Measurements from ENCODE around the gene PPARA.

PPARA gene

DNA sequence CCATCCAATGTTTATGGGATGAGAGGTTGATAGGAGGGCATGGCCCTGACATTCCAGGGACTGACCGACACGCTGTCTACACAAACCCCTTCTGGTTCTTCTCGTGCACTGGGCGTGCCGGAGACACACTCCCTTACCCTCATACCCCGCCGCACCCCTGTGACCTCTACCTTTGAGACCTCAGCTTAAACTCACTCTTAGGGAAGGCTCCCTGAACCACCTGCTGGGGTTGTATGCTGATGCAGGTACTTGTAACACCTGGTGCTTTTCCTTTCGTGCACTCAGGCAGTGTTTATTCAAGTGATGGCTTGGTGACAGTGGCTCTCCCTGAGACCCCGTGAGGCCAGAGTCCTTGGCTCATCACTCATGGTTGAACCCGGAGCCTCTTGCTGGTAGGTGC lies 12.0 kb downstream of the PPARA start:
- in situ Hi-C loops (cut with MboI; ENCODE audit: low sequenced_read_pairs), result no loop called here

DNA sequence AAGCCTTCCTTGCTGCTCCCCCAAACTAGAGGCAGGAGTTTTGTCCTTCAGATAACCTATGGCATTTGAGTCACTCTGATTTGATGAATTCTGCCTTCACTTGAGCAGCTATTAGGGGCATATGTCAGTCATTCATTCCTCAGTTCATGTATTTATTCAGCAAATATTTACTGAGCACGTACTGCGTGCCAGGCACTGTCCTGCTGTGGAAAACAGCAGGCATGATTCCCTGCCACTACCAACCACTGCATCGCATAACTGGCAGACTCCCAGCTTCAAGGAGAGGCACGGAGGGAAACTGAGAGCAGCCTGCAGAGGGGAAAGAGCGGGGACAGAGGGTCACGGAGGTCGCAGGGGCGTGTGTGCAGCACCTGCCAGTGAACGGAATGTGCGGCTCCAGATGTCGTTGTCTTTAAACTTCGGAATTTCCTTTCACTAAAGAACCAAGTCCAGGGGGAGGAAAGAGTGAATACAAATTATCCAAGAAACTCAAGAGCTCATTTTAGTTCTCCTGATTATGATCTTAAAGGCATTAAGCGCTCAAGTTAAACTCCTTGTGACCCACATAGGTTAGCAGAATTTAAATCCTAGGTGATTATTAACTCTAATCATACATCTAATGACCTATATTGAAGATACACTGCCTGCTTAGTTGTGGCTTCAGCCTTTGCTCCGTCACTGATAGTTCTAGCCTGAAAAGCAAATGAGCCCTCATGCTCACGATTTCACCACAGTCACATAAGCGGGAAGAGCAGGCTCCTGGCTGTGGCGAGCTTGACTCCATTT lies 12.6 kb downstream of the PPARA start:
- in situ Hi-C loops (cut with MboI; ENCODE audit: low sequenced_read_pairs), result no loop called here

DNA sequence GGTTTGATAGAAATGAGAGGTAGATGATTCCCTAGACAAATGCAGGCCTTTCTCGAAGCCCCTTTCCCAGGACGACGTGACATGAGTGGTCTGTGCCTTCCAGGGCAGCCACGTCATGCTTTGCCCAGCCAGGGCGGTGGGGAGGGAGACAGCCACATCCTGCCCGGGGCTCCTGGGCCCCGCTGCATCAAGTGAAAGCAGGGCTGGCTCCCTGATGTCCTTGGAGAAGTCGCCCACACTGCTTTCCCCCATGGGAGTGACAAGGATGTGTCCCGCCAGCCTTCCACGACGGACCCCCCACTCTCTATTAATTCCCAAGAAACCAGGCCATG lies 13.2 kb downstream of the PPARA start:
- in situ Hi-C loops (cut with MboI; ENCODE audit: low sequenced_read_pairs), result no loop called here

DNA sequence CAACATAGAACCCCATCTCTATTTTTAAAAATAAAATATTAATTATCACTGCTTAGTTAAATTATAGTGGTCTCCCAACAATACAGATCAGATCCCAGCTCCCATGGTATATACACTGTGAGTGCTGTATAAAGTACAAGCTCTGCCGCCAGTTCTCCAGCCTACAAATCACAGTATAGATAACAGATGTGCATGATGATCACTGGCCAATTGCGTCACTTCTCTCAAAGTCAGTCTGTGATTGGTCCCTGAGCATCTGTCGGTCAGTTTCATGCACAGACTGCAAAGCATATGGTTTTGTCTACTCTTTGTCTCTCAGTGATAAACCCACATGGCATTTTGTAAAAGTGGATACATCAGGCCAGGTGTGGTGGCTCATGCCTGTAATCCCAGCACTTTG lies 15.7 kb downstream of the PPARA start:
- in situ Hi-C loops (cut with MboI; ENCODE audit: low sequenced_read_pairs), result no loop called here

DNA sequence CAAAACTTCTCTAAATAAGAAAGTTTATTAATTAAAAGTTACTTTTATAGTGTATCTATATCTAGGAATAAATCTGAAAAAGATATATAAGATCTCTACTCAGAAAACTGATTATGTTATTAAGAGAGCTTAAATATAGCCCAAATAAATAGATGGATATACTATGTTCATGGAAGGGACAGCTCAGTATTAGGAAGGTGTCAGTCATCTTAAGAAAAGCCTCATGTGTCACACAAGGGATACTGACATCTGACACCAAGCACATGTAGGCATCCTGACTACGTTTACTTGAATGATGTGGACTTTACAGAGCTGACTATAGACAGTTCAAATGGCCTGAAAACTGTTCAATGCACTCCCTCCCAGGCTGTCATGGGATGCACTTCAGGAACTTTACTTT lies 19.3 kb downstream of the PPARA start:
- in situ Hi-C loops (cut with MboI; ENCODE audit: low sequenced_read_pairs), result no loop called here

DNA sequence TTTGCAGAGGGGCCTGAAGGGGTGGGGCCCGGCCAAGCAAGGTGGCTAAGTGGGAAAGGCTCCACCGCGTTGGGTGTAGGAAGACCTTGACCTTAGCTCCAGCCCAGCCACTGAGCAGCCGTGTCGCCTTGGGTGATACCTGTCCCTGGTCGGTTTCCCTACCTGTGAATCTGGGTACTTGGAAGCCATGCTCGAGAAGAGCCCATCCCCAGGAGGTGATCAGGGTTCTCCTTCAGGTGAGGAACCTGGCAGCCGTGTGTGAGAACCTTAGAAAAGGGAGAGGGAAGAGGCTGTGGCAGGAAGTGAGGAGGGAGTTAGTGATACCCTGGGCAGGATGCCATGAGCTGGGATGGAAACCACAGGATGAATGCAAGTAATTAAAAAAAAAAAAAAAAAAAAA lies 21.6 kb downstream of the PPARA start:
- in situ Hi-C loops (cut with MboI; ENCODE audit: low sequenced_read_pairs), result no loop called here

DNA sequence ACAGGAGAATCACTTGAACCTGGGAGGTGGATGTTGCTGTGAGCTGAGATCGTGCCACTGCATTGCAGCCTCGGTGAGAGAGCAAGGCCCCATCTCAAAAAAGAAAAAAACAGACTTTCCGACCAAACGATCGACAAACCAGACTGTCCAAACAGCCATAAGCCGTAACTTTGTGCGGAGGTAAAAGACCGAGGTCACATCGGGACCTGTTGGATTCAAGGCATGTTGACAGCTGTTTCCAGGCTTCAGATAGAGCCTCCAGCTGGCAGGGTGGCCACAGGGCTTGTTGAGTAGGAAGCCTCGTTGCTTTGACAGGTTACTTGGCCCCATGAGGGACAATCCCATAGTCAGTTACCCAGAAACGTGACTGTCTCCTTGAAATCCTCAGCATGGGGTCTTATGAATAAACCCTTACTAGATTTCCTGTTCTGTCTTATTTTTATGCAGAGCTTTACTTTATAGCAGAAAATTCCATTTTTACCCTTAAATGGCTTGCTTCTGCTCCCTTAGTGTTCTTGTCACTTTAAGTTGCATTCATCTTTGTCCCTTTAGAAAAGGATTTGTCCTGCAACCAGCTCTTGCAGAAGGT lies 22.3 kb downstream of the PPARA start:
- in situ Hi-C loops (cut with MboI; ENCODE audit: low sequenced_read_pairs), result no loop called here

- in situ Hi-C loops (cut with MboI; ENCODE audit: low sequenced_read_pairs), result no loop called here
Measured at GRCh38 chr22:46173152-46173551, 22.8 kb downstream of the PPARA start.

DNA sequence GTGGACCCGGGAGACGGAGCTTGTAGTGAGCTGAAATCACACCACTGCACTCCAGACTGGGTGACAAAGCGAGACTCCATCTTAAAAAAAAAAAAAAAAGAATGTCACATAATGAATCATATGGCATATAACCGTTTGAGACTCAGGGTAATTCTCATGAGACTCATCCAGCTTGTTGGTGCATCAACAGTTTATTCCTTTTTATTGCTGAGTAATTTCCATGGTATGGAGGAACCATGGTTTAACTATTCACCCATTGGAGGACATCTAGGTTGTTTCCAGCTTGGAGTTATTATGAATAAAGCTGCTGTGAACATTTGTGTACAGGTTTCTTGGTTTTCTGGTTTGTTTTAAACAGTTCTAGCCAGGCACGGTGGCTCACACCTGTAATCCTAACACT lies 25.3 kb downstream of the PPARA start:
- in situ Hi-C loops (cut with MboI; ENCODE audit: low sequenced_read_pairs), result no loop called here

DNA sequence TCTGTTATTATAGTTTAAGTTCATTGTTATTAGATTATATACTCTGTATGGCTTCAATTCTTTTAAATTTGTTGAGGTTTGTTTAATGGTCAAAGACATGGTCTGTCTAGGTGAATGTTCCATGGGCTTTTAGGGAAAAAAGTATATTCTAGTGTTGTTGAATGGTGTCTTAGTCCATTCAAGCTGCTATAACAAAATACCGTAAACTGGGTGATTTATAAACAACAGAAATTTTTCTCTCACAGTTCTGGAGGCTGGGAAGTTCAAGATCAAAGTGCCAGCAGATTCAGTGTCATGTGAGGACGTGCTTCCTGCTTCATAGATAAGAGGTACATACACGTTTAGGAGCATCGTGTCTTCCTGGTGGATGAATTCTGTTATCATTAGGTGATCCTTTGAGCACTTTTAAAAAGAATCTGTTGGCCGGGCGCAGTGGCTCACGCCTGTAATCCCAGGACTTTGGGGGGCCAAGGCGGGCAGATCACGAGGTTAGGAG lies 26.2 kb downstream of the PPARA start:
- in situ Hi-C loops (cut with MboI; ENCODE audit: low sequenced_read_pairs), result no loop called here

DNA sequence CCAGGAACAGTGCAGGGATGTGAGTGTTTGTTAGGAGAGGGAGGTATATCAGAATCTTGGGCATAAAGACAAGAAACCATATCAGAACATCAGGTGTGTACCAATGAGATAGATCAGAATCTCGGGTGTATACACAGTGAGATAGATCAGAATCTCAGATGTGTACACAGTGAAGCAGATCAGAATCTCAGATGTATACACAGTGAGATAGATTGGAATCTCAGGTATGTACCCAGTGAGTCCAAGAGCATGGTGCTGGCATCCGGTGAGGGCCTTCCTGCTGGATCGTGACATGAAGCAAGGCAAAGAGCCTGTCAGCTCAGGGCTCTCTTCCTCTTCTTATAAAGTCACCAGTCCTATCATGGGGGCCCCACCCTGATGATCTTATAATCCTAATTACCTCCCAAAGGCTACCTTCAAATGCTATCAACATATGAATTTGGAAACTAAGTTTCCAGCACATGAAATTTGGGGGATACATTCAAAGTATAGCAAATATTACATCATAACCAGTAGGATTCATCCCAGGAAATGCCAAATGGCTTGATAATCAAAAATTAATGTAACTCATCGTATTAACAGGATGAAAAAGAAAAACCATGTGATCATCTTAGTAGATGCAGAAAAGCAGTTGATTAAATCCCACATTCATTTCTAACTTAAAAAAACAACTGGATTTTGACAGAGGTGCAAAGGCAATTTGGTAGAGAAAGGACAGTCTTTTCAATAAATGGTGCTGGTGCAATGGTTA lies 28.6 kb downstream of the PPARA start:
- in situ Hi-C loops (cut with MboI; ENCODE audit: low sequenced_read_pairs), result no loop called here

DNA sequence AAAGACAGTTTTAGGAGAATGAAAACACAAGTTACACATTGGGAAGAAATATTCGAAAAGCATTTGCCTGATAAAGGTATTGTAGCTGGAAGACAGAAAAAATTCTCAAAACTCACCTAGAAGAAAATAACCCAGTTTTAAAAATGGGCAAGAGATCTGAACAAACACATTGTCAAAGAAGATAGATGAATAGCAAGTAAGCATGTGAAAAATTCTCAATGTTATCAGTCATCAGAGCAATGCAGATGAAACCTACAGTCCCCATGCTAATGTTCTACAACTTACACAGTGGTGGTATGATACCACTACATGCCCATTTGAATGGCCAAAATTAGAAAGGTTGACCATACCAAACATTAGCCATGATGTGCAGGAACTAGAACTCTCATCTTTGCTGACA lies 29.4 kb downstream of the PPARA start:
- in situ Hi-C loops (cut with MboI; ENCODE audit: low sequenced_read_pairs), result no loop called here

DNA sequence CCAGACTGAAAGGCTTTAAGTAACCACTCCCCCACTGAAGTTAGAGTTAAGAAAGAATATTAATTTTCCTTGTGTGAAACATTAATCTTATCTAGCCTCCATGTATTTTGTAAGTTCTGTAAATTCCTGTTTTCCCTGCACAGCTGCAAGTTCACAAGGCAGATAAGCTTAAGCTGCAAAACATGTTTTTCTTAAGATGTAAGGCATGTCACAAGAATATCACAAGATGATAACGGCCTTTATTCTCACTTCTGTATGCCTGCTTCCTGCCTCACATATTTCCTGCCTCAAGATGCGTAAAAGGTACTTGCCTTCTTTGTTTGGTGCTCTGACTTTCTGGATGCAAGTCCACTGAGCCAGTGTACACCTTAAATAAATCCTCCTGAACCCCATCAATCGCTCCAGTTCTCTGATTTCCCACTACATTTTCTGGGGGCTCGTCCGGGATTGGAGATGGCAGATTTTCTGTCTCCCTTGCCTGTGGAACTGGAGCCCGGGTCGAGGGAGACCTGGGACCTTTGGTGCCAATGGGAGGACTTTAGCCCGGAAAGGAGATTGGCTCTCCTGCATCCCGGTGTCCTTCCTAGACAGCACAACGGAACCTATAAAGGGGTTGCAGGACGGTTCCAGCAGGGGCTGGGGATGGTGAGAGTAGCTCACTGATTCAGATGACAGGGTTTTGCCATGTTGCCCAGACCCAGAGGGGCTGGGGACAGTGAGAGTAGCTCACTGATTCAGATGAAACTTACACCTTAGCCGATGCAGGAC lies 30.2 kb downstream of the PPARA start:
- in situ Hi-C loops (cut with MboI; ENCODE audit: low sequenced_read_pairs), result no loop called here

DNA sequence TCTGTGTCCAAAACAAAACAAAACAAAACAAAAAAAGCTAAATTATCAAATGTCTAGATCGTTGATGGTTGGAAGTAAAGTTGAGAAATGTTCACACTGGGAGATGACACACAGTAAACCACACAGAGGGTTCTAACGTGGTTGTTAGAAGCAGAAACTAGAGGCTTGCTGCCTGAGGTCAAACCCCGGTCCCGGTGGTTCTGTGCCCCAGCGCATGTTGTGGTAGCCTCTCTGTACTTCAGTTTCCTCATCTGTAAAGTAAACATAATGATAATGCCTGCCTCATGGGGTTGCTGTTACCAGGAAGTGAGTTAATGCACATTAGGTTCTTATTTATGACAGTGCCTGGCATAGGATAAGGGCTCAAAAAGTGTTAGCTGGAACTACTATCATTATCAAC lies 33.4 kb downstream of the PPARA start:
- in situ Hi-C loops (cut with MboI; ENCODE audit: low sequenced_read_pairs), result no loop called here

DNA sequence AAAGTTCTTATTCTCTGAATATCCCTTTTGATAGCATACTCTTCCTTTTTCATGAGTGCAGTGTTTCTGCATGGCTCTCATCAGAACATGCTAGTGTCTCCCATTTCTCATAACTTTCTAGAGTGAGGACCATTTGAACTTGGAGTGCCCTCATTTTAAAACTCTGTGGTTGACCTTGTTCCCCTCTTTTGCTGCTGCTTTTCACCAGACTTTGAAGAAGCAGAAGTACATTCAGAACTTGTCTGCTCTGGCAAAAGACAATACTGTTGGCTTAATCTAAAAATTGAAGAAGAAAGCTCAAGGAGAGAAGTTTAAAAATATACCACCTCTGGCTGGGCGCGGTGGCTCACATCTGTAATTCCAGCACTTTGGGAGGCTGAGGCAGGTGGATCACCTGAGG lies 35.0 kb downstream of the PPARA start:
- in situ Hi-C loops (cut with MboI; ENCODE audit: low sequenced_read_pairs), result no loop called here

- in situ Hi-C loops (cut with MboI; ENCODE audit: low sequenced_read_pairs), result no loop called here
Measured at GRCh38 chr22:46187862-46188261, 37.5 kb downstream of the PPARA start.

DNA sequence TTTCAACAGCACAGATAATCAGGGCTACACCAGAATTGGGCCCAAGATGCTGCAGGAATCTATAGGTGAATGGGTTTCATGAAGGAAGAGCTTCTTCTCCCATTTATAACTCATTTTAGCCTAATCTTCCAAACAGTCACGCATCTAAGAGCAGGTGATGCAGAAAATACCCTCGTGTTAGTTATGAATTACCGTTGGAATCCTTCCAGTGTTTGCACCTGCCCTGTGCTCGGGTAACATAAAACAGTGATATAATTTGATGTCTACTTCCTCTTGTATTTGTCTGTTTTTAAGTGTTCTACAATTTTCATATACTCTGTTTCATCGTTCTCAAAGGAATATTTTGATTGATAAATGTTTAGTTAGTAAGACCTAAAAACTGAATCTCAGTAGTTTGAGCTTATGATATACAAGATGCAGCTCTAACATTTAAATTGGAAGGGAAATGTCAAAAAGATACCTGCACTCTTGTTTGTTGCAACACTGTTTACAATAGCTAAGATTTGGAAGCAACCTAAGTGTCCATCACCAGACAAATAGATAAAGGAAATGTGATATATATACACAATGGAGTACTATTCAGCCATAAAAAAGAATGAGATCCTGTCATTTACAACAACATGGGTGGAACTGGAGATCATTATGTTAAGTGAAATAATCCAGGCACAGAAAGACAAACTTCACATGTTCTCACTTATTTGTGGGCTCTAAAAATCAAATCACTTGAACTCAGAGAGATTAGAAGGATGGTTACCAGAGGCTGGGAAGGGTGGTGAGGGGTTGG lies 42.1 kb downstream of the PPARA start:
- in situ Hi-C loops (cut with MboI; ENCODE audit: low sequenced_read_pairs), result no loop called here

- in situ Hi-C loops (cut with MboI; ENCODE audit: low sequenced_read_pairs), result no loop called here
Measured at GRCh38 chr22:46193898-46194310, 43.6 kb downstream of the PPARA start.

DNA sequence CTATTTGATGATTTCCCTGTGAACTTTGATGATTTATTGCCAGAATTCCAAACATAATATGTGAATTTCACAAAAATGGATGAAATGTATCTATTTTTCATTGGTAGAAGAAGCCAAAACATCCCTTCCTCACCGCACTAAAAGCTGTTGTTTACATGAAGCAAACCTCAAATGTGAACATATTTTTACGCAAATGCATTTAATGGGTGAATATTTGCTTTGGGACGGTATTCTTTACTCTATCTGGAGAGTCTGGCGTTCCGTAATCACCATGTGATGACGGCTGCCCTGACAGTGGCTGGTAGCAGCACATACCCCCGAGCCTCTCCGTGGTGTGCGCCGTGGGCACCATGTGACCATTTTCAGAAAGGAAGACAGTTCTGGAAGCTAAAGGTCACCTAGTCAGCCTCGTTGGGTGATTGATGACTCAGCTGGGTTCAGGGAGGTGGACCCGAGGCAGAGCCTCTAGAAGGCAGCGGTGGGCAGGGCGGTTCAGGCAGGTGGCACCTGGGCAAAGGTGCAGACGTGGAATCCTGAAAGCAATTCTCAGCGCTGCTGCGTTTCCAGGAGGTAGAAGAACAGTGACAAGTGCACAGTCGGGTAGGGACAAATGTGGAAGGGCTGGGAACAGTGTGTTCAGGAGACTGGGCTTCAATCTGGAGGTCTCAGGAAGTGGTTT lies 45.3 kb downstream of the PPARA start:
- in situ Hi-C loops (cut with MboI; ENCODE audit: low sequenced_read_pairs), result no loop called here

- in situ Hi-C loops (cut with MboI; ENCODE audit: low sequenced_read_pairs), result no loop called here
Measured at GRCh38 chr22:46196278-46196677, 46.0 kb downstream of the PPARA start.

All from HL-60/S4 treated with retinoic acid at 250 ng/mL for 4 days and 3 days (cell line).